DMS114 treated with DMSO at 0.1 percent for 48 hours (cell line): ENCODE data around the gene GREB1.

ENCODE experiments used
- DNase-seq: peaks from one replicate; lab custom pipeline; 2025; ENCODE audit not compliant: unreplicated experiment; lab: John Stamatoyannopoulos, UW

Gene GREB1

GRCh38 chr2:11578986-11579774 lies 45.3 kb downstream of the GREB1 start:
- no peak for DNase-seq

- no peak for DNase-seq
These were observed 46.2 kb downstream of the GREB1 start for GRCh38 chr2:11579867-11580659.

- DNase-seq: no peak
These were observed 46.9 kb downstream of the GREB1 start for GRCh38 chr2:11580697-11581096.

GRCh38 chr2:11581124-11581796 lies 47.4 kb downstream of the GREB1 start:
- DNase-seq: no peak

- no peak for DNase-seq
These were observed 48.2 kb downstream of the GREB1 start for GRCh38 chr2:11581797-11582611.

- no peak for DNase-seq
These were observed 48.7 kb downstream of the GREB1 start for GRCh38 chr2:11582612-11582861.

- DNase-seq: peak; percentile 43
These were observed 49.3 kb downstream of the GREB1 start for GRCh38 chr2:11582862-11583752.

GRCh38 chr2:11583840-11584524 lies 50.1 kb downstream of the GREB1 start:
- DNase-seq: peak; percentile 20

GRCh38 chr2:11584525-11585056 lies 50.7 kb downstream of the GREB1 start:
- no peak for DNase-seq

- DNase-seq: no peak
These were observed 51.2 kb downstream of the GREB1 start for GRCh38 chr2:11585071-11585470.

- DNase-seq: no peak
These were observed 54.6 kb downstream of the GREB1 start for GRCh38 chr2:11588228-11589110.

GRCh38 chr2:11589316-11589940 lies 55.6 kb downstream of the GREB1 start:
- DNase-seq: no peak

GRCh38 chr2:11590193-11590592 lies 56.3 kb downstream of the GREB1 start:
- no peak for DNase-seq

- no peak for DNase-seq
These were observed 57.2 kb downstream of the GREB1 start for GRCh38 chr2:11591091-11591490.

GRCh38 chr2:11592671-11593574 lies 59.1 kb downstream of the GREB1 start:
- DNase-seq: no peak

GRCh38 chr2:11596801-11597200 lies 63.0 kb downstream of the GREB1 start:
- no peak for DNase-seq
